PFSK-1 (cell line): Measurements from ENCODE around the gene CNDP2.

ENCODE experiments used
- FOXP2 ChIP-seq: optimal IDR thresholded peaks from 2 replicates; pipeline ENCODE3; 2011; ENCODE audit warnings: borderline replicate concordance, control low read depth, inconsistent platforms; ENCODE audit not compliant: insufficient read depth; ENCODE audit errors: extremely low read length, extremely low read depth
- POLR2AphosphoS5 ChIP-seq: IDR thresholded peaks from 2 replicates; pipeline ENCODE4 v1.6.1; 2012; ENCODE audit warnings: low read depth, mild to moderate bottlenecking, control low read depth, low read length, moderate library complexity
- REST ChIP-seq, 2 experiments: IDR thresholded peaks; 2 replicates each; pipeline versions ENCODE4 v1.6.1 to v1.8.0; 2011 to 2012; ENCODE audit warnings: low read depth in 2 of 2, low read length in 2 of 2, control low read depth in 1 of 2, inconsistent platforms in 1 of 2, mild to moderate bottlenecking in 1 of 2, moderate library complexity in 1 of 2; ENCODE audit not compliant: insufficient read depth in 1 of 2
- SIN3A ChIP-seq: IDR thresholded peaks from 2 replicates; pipeline ENCODE4 v1.6.1; 2012; ENCODE audit warnings: mild to moderate bottlenecking, low read length, moderate library complexity, borderline replicate concordance; ENCODE audit not compliant: insufficient read depth
- TAF1 ChIP-seq: IDR thresholded peaks from 2 replicates; pipeline ENCODE4 v1.6.1; 2012; ENCODE audit warnings: low read length, control low read depth, borderline replicate concordance; ENCODE audit not compliant: insufficient read depth

Gene CNDP2

GRCh38 chr18:74473976-74474640 is 22.1 kb upstream of the CNDP2 start:
- TF ChIP-seq POLR2AphosphoS5 (no peak), REST (IDR thresholded peaks at IDR 0.05; ENCODE audit: insufficient read depth in 1 of 2, low read depth in 2 of 2, low read length in 2 of 2) (no peak), SIN3A (no peak), FOXP2 (no peak), TAF1 (no peak)

- no peak for TF ChIP-seq REST (IDR thresholded peaks at IDR 0.05; ENCODE audit: insufficient read depth in 1 of 2, low read depth in 2 of 2, low read length in 2 of 2)
- no peak for TF ChIP-seq POLR2AphosphoS5
- TF ChIP-seq TAF1 = no peak
- no peak for TF ChIP-seq SIN3A
- no peak for TF ChIP-seq FOXP2
Observed at GRCh38 chr18:74476140-74476539, 20.0 kb upstream of the CNDP2 start.

- no peak for TF ChIP-seq SIN3A
- TF ChIP-seq TAF1 = no peak
- TF ChIP-seq POLR2AphosphoS5 = no peak
- no peak for TF ChIP-seq FOXP2
- TF ChIP-seq REST (IDR thresholded peaks at IDR 0.05; ENCODE audit: insufficient read depth in 1 of 2, low read depth in 2 of 2, low read length in 2 of 2) = no peak
Observed at GRCh38 chr18:74477771-74478170, 18.4 kb upstream of the CNDP2 start.

GRCh38 chr18:74478316-74478715 is 17.8 kb upstream of the CNDP2 start:
- TF ChIP-seq TAF1 (no peak), POLR2AphosphoS5 (no peak), REST (IDR thresholded peaks at IDR 0.05; ENCODE audit: insufficient read depth in 1 of 2, low read depth in 2 of 2, low read length in 2 of 2) (no peak), FOXP2 (no peak)
